Tibial nerve (tissue), 4 donors: Measurements from ENCODE around the gene ATP6V1G1. TPM values are rescaled to one million over a fixed set of nuclear protein-coding genes. Genes with fewer than 3 reads are reported as not detected.

ENCODE experiments used
- DNase-seq, 2 donors: peaks; one replicate each; pipeline ENCODE4 v3.0.0-alpha.2; 2019; ENCODE audit warnings: low spot score in 2 of 2
- H3K27ac ChIP-seq, 4 donors: fragments of 200-600 bp; sonication (generic) in 3 of 4; one replicate each; pipeline ENCODE4 v1.5.1; 2017 to 2019; ENCODE audit warnings: mild to moderate bottlenecking in 1 of 4
- H3K27me3 ChIP-seq, 2 donors: fragments of 200-600 bp; sonication (generic) in 1 of 2; one replicate each; pipeline versions ENCODE4 v1.5.1 to v1.6.0; 2017 to 2019
- H3K36me3 ChIP-seq, 3 donors: fragments of 200-600 bp; sonication (generic); one replicate each; pipeline ENCODE4 v1.5.1; 2018 to 2019
- H3K4me1 ChIP-seq, 4 donors: fragments of 200-600 bp; sonication (generic) in 3 of 4; one replicate each; pipeline ENCODE4 v1.5.1; 2017 to 2019
- H3K4me3 ChIP-seq, 4 donors: fragments of 200-600 bp; sonication (generic) in 3 of 4; one replicate each; pipeline ENCODE4 v1.5.1; 2017 to 2019; ENCODE audit warnings: mild to moderate bottlenecking in 1 of 4, moderate library complexity in 1 of 4
- H3K9me3 ChIP-seq, 4 donors: fragments of 200-600 bp; sonication (generic) in 3 of 4; one replicate each; pipeline ENCODE4 v1.5.1; 2017 to 2019
- EP300 ChIP-seq, 2 donors: sonication (generic); formaldehyde crosslinking; IDR thresholded peaks; one replicate each; pipeline ENCODE4 v1.6.1; 2017; ENCODE audit warnings: antibody characterized with exemption in 2 of 2, mild to moderate bottlenecking in 1 of 2
- POLR2A ChIP-seq, 2 donors: fragments of 450-650 bp; IDR thresholded peaks; one replicate each; pipeline ENCODE4 v1.6.1; 2017; ENCODE audit warnings: antibody characterized with exemption in 2 of 2, mild to moderate bottlenecking in 2 of 2, moderate library complexity in 2 of 2
- WGBS, 2 donors: methylation state at CpG; one replicate each; pipeline ENCODE4 v1.1.5; 2018; 5-methylcytosine and 5-hydroxymethylcytosine counted together
- total RNA-seq, 4 donors: library from RNA; depleted of rRNA; stranded (reverse); fragments of >200 nt; gene quantifications; one replicate each; pipeline ENCODE4 v1.1.0, GENCODE V29; 2016
- TF ChIP-seq, protein P1 (sequence below), 5 experiments: fragments of 200-600 bp in 3 of 5; fragments of 450-650 bp in 2 of 5; sonication (generic) in 3 of 5; IDR thresholded peaks; one replicate each; pipeline ENCODE4 v1.5.1; 2016 to 2019; ENCODE audit warnings: antibody characterized with exemption in 5 of 5, mild to moderate bottlenecking in 3 of 5, moderate library complexity in 2 of 5

ATP6V1G1 gene
- total RNA-seq, 4 donors from 2014 or later: 140 to 161 (median 154) TPM

- 89 to 95% methylated on average over 5 of the region's 5 CpGs for WGBS, 2 donors
- Histone ChIP-seq H3K27ac (no peak overlapping the region), H3K4me1 (peaks cover 0 to 9% (median 0%) of the 10 kb centered on the region in 4 donors), H3K36me3 (peaks cover 0 to 45% (median 3%) of the 10 kb centered on the region in 3 donors), H3K4me3 (no peak overlapping the region), H3K27me3 (no peaks in the 10 kb centered on the region), H3K9me3 (peaks cover 0 to 14% (median 0%) of the 10 kb centered on the region in 4 donors)
- TF ChIP-seq POLR2A (IDR thresholded peaks at IDR 0.05) (no peak), EP300 (IDR thresholded peaks at IDR 0.05) (no peak)
- TF ChIP-seq, protein P1, sequence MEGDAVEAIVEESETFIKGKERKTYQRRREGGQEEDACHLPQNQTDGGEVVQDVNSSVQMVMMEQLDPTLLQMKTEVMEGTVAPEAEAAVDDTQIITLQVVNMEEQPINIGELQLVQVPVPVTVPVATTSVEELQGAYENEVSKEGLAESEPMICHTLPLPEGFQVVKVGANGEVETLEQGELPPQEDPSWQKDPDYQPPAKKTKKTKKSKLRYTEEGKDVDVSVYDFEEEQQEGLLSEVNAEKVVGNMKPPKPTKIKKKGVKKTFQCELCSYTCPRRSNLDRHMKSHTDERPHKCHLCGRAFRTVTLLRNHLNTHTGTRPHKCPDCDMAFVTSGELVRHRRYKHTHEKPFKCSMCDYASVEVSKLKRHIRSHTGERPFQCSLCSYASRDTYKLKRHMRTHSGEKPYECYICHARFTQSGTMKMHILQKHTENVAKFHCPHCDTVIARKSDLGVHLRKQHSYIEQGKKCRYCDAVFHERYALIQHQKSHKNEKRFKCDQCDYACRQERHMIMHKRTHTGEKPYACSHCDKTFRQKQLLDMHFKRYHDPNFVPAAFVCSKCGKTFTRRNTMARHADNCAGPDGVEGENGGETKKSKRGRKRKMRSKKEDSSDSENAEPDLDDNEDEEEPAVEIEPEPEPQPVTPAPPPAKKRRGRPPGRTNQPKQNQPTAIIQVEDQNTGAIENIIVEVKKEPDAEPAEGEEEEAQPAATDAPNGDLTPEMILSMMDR (IDR thresholded peaks at IDR 0.05): no peak
- DNase-seq: no peak
Measured at GRCh38 chr9:114602620-114603019, 15.1 kb downstream of the ATP6V1G1 start.

DNA sequence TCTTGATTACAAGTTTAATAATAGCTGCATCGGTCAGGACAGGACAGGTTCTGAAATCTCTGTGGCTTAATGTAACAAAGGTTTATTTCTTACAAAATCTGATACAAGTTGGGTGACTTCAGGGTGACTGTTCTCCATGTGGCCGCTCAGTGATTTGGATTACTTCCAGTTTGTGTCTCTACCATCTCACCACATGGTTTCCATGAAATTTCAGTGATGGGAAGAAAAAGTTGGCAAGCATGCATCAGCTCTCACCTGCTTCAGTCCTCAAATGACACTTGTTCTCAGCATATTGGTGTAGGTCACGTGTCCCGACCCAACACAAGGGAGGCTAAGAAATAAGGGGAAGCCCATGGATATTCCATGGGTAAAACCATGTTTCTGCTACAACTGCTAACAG is 15.7 kb downstream of the ATP6V1G1 start:
- TF ChIP-seq EP300 (IDR thresholded peaks at IDR 0.05): no peak
- TF ChIP-seq, protein P1 (IDR thresholded peaks at IDR 0.05): no peak
- no peak for TF ChIP-seq POLR2A (IDR thresholded peaks at IDR 0.05)
- Histone ChIP-seq H3K9me3 (peaks cover 0 to 14% (median 0%) of the 10 kb centered on the region in 4 donors), H3K4me1 (peaks cover 0 to 9% (median 0%) of the 10 kb centered on the region in 4 donors), H3K36me3 (peaks cover 0 to 40% (median 0%) of the 10 kb centered on the region in 3 donors), H3K27me3 (no peaks in the 10 kb centered on the region), H3K4me3 (no peak overlapping the region), H3K27ac (no peak overlapping the region)
- DNase-seq: no peak
- WGBS, 2 donors: 91 to 99% methylated on average over 4 of the region's 4 CpGs

- TF ChIP-seq POLR2A (IDR thresholded peaks at IDR 0.05) (no peak), EP300 (IDR thresholded peaks at IDR 0.05) (no peak)
- TF ChIP-seq, protein P1 (IDR thresholded peaks at IDR 0.05): no peak
- Histone ChIP-seq H3K27me3 (no peaks in the 10 kb centered on the region), H3K4me3 (no peak overlapping the region), H3K9me3 (peaks cover 0 to 14% (median 0%) of the 10 kb centered on the region in 4 donors), H3K4me1 (peaks cover 0 to 9% (median 0%) of the 10 kb centered on the region in 4 donors), H3K36me3 (peaks cover 0 to 23% (median 0%) of the 10 kb centered on the region in 3 donors), H3K27ac (no peak overlapping the region)
- WGBS, 2 donors: 88 to 93% methylated on average over 3 of the region's 3 CpGs
- no peak for DNase-seq
Measured at GRCh38 chr9:114604989-114605388, 17.4 kb downstream of the ATP6V1G1 start.

- no peak for DNase-seq
- peaks cover 0 to 12% (median 0%) of the 10 kb centered on the region in 4 donors for H3K9me3 ChIP-seq
- H3K4me3 ChIP-seq: no peak overlapping the region
Measured at GRCh38 chr9:114606068-114606467, 18.5 kb downstream of the ATP6V1G1 start.

DNA sequence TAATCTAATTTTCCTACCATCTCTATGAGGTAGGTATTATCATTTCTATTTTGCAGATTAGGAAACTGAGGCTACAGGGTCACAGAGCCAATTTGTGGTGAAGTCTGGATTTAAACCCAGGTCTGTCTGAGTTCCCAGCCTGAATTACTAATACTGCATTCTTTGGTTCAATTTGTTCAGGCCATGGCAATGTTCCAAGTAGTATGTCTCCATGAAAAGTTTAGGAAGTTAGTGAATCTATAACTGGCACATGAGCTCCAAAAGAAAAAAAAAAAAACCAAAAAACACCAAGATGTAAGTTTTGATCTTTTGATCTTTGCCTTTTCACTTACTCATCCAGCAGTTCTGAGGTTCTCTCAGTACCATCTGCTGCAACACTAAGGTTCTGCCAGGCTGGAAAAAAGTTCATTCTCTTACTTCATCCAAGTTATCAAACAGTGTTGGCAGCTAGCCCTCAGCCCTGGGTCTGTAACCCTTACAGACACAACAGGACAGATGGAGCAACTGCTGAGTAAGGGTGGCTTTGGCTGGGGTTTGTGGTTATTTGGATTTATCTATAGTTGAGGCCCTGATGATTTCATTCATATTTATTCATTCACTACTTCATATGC is 19.1 kb downstream of the ATP6V1G1 start:
- TF ChIP-seq POLR2A (IDR thresholded peaks at IDR 0.05): no peak
- TF ChIP-seq, protein P1 (IDR thresholded peaks at IDR 0.05): no peak
- no peak for TF ChIP-seq EP300 (IDR thresholded peaks at IDR 0.05)
- Histone ChIP-seq H3K27ac (no peak overlapping the region), H3K9me3 (peaks cover 0 to 6% (median 0%) of the 10 kb centered on the region in 4 donors), H3K4me3 (no peak overlapping the region), H3K36me3 (peaks cover 0 to 6% (median 0%) of the 10 kb centered on the region in 3 donors), H3K27me3 (no peaks in the 10 kb centered on the region), H3K4me1 (peaks cover 0 to 16% (median 0%) of the 10 kb centered on the region in 4 donors)
- peak in 1 of 2 donors; percentile 23 for DNase-seq

More at GRCh38 chr9:114606068-114606467, 18.5 kb downstream of the ATP6V1G1 start:
- Histone ChIP-seq H3K4me1 (peaks cover 0 to 16% (median 0%) of the 10 kb centered on the region in 4 donors), H3K27me3 (no peaks in the 10 kb centered on the region), H3K36me3 (peaks cover 0 to 12% (median 0%) of the 10 kb centered on the region in 3 donors), H3K27ac (no peak overlapping the region)
- TF ChIP-seq EP300 (IDR thresholded peaks at IDR 0.05) (no peak), POLR2A (IDR thresholded peaks at IDR 0.05) (no peak)
- TF ChIP-seq, protein P1 (IDR thresholded peaks at IDR 0.05): no peak
- 52 to 62% methylated on average over 7 of the region's 7 CpGs for WGBS, 2 donors
